ENCODE measurements around the gene CTXN3. TPM values are rescaled to one million over a fixed set of nuclear protein-coding genes. Genes with fewer than 3 reads are reported as not detected.
"Not testable (repeated sequence)": the region's sequence is repeated elsewhere in the genome, so short reads cannot be mapped to it uniquely, and the experiment has no call there.

The CTXN3 gene
- total RNA-seq, 2 experiments from 2014 or later, result not detected

- H3K9me3 Mint-ChIP-seq (ENCODE audit: low read depth), result no peaks in the 10 kb centered on the region
- no peaks in the 10 kb centered on the region for H3K4me1 Mint-ChIP-seq
- H3K36me3 Mint-ChIP-seq, result no peaks in the 10 kb centered on the region
- no peak overlapping the region for H3K27ac Mint-ChIP-seq
- ATAC-seq (no peak), DNase-seq (no peak)
- H3K27me3 Mint-ChIP-seq, result peaks cover 3% of the 10 kb centered on the region
- CTCF ChIA-PET, result no interaction called here
- no peak overlapping the region for H3K4me3 Mint-ChIP-seq
Observed at GRCh38 chr5:127666043-127666716, 17.3 kb downstream of the CTXN3 start.

- ATAC-seq (no peak), DNase-seq (no peak)
- Mint-ChIP-seq H3K27me3 (no peaks in the 10 kb centered on the region), H3K9me3 (ENCODE audit: low read depth) (no peaks in the 10 kb centered on the region), H3K4me3 (no peak overlapping the region), H3K36me3 (no peaks in the 10 kb centered on the region), H3K4me1 (no peaks in the 10 kb centered on the region), H3K27ac (no peak overlapping the region)
- CTCF ChIA-PET, result no interaction called here
Observed at GRCh38 chr5:127667926-127668325, 19.0 kb downstream of the CTXN3 start.

- no peak for DNase-seq
- no peaks in the 10 kb centered on the region for H3K36me3 Mint-ChIP-seq
- H3K4me1 Mint-ChIP-seq, result no peaks in the 10 kb centered on the region
- no peaks in the 10 kb centered on the region for H3K9me3 Mint-ChIP-seq (ENCODE audit: low read depth)
- CTCF ChIA-PET, result no interaction called here
- H3K27me3 Mint-ChIP-seq, result no peaks in the 10 kb centered on the region
- no peak overlapping the region for H3K27ac Mint-ChIP-seq
- no peak for ATAC-seq
- H3K4me3 Mint-ChIP-seq, result no peak overlapping the region
Observed at GRCh38 chr5:127671218-127671617, 22.3 kb downstream of the CTXN3 start.

- H3K27ac Mint-ChIP-seq, result no peak overlapping the region
- DNase-seq, result no peak
- H3K4me1 Mint-ChIP-seq, result no peaks in the 10 kb centered on the region
- no peaks in the 10 kb centered on the region for H3K36me3 Mint-ChIP-seq
- ATAC-seq, result no peak
- no peaks in the 10 kb centered on the region for H3K9me3 Mint-ChIP-seq (ENCODE audit: low read depth)
- H3K4me3 Mint-ChIP-seq, result no peak overlapping the region
- CTCF ChIA-PET, result no interaction called here
- no peaks in the 10 kb centered on the region for H3K27me3 Mint-ChIP-seq
Observed at GRCh38 chr5:127673117-127673800, 24.4 kb downstream of the CTXN3 start.

GRCh38 chr5:127676951-127677350 lies 28.1 kb downstream of the CTXN3 start:
- DNase-seq; H3K27me3 Mint-ChIP-seq; H3K36me3 Mint-ChIP-seq; H3K9me3 Mint-ChIP-seq (ENCODE audit: low read depth); H3K4me1 Mint-ChIP-seq; ATAC-seq; CTCF ChIA-PET; H3K27ac Mint-ChIP-seq; H3K4me3 Mint-ChIP-seq: not testable (repeated sequence)

GRCh38 chr5:127679691-127680330 lies 30.9 kb downstream of the CTXN3 start:
- H3K9me3 Mint-ChIP-seq (ENCODE audit: low read depth); H3K36me3 Mint-ChIP-seq; H3K27ac Mint-ChIP-seq; CTCF ChIA-PET; H3K4me1 Mint-ChIP-seq; H3K27me3 Mint-ChIP-seq; DNase-seq; H3K4me3 Mint-ChIP-seq; ATAC-seq: not testable (repeated sequence)

GRCh38 chr5:127680595-127680994 lies 31.7 kb downstream of the CTXN3 start:
- no peaks in the 10 kb centered on the region for H3K9me3 Mint-ChIP-seq (ENCODE audit: low read depth)
- ATAC-seq, result no peak
- no peaks in the 10 kb centered on the region for H3K36me3 Mint-ChIP-seq
- H3K27me3 Mint-ChIP-seq, result no peaks in the 10 kb centered on the region
- no peaks in the 10 kb centered on the region for H3K4me1 Mint-ChIP-seq
- no peak overlapping the region for H3K4me3 Mint-ChIP-seq
- CTCF ChIA-PET, result no interaction called here
- H3K27ac Mint-ChIP-seq, result no peak overlapping the region
- DNase-seq, result no peak

- Mint-ChIP-seq H3K27ac (no peak overlapping the region), H3K9me3 (ENCODE audit: low read depth) (no peaks in the 10 kb centered on the region), H3K27me3 (no peaks in the 10 kb centered on the region), H3K4me1 (no peaks in the 10 kb centered on the region), H3K4me3 (no peak overlapping the region), H3K36me3 (no peaks in the 10 kb centered on the region)
- CTCF ChIA-PET, result no interaction called here
- DNase-seq (no peak), ATAC-seq (no peak)
Observed at GRCh38 chr5:127683008-127683407, 34.1 kb downstream of the CTXN3 start.

- ATAC-seq (no peak), DNase-seq (no peak)
- H3K4me3 Mint-ChIP-seq, result no peak overlapping the region
- no peaks in the 10 kb centered on the region for H3K9me3 Mint-ChIP-seq (ENCODE audit: low read depth)
- H3K36me3 Mint-ChIP-seq, result no peaks in the 10 kb centered on the region
- no peaks in the 10 kb centered on the region for H3K4me1 Mint-ChIP-seq
- no peaks in the 10 kb centered on the region for H3K27me3 Mint-ChIP-seq
- no peak overlapping the region for H3K27ac Mint-ChIP-seq
- CTCF ChIA-PET, result no interaction called here
Observed at GRCh38 chr5:127684726-127685467, 36.0 kb downstream of the CTXN3 start.

GRCh38 chr5:127685662-127686061 lies 36.8 kb downstream of the CTXN3 start:
- no peak for ATAC-seq
- no peaks in the 10 kb centered on the region for H3K27me3 Mint-ChIP-seq
- no peak overlapping the region for H3K4me3 Mint-ChIP-seq
- H3K9me3 Mint-ChIP-seq (ENCODE audit: low read depth), result no peaks in the 10 kb centered on the region
- H3K4me1 Mint-ChIP-seq, result no peaks in the 10 kb centered on the region
- H3K36me3 Mint-ChIP-seq, result no peaks in the 10 kb centered on the region
- no peak overlapping the region for H3K27ac Mint-ChIP-seq
- DNase-seq, result no peak
- CTCF ChIA-PET, result interaction anchor here (0.5 kb wide), 1 partner anchor 1644 kb away, joined by 3 read pairs; no protein-coding TSS in a partner anchor

- no peak overlapping the region for H3K27ac Mint-ChIP-seq
- ATAC-seq (no peak), DNase-seq (no peak)
- CTCF ChIA-PET, result no interaction called here
- no peaks in the 10 kb centered on the region for H3K36me3 Mint-ChIP-seq
- no peaks in the 10 kb centered on the region for H3K4me1 Mint-ChIP-seq
- H3K27me3 Mint-ChIP-seq, result no peaks in the 10 kb centered on the region
- H3K4me3 Mint-ChIP-seq, result no peak overlapping the region
- no peaks in the 10 kb centered on the region for H3K9me3 Mint-ChIP-seq (ENCODE audit: low read depth)
Observed at GRCh38 chr5:127686424-127686823, 37.5 kb downstream of the CTXN3 start.

- ATAC-seq (no peak), DNase-seq (no peak)
- Mint-ChIP-seq H3K27ac (no peak overlapping the region), H3K27me3 (peaks cover 27% of the 10 kb centered on the region), H3K4me3 (no peak overlapping the region), H3K36me3 (no peaks in the 10 kb centered on the region), H3K9me3 (ENCODE audit: low read depth) (no peaks in the 10 kb centered on the region), H3K4me1 (no peaks in the 10 kb centered on the region)
- CTCF ChIA-PET, result no interaction called here
Observed at GRCh38 chr5:127694518-127695171, 45.8 kb downstream of the CTXN3 start.

- no peak overlapping the region for H3K4me3 Mint-ChIP-seq
- peaks cover 30% of the 10 kb centered on the region for H3K27me3 Mint-ChIP-seq
- no peaks in the 10 kb centered on the region for H3K9me3 Mint-ChIP-seq (ENCODE audit: low read depth)
- DNase-seq (no peak), ATAC-seq (no peak)
- H3K4me1 Mint-ChIP-seq, result no peaks in the 10 kb centered on the region
- no peak overlapping the region for H3K27ac Mint-ChIP-seq
- H3K36me3 Mint-ChIP-seq, result no peaks in the 10 kb centered on the region
- CTCF ChIA-PET, result no interaction called here
Observed at GRCh38 chr5:127695346-127695745, 46.5 kb downstream of the CTXN3 start.
